GM08714 (cell line): ENCODE data around the gene MUCL3.
"Not testable (repeated sequence)": the region's sequence is repeated elsewhere in the genome, so short reads cannot be mapped to it uniquely, and the experiment has no call there.

ENCODE experiments used
- H3K4me3 ChIP-seq: fragments of 200-500 bp; sonication (Bioruptor generic); 2 replicates; pipeline ENCODE4 v1.5.1; 2014; ENCODE audit warnings: mild to moderate bottlenecking, low read length, inconsistent platforms
- ZNF274 ChIP-seq: IDR thresholded peaks from 2 replicates; pipeline ENCODE4 v1.6.1; 2012; ENCODE audit warnings: mild to moderate bottlenecking, low read depth, low read length

Gene MUCL3

GRCh38 chr6:30940361-30940986 lies at the start of gene MUCL3:
TSS of gene MUCL3 (plus strand) at chr6:30940973. CDS start at chr6:30941000, 27 bp downstream.
- no peak within 1 kb of the TSS for H3K4me3 ChIP-seq
- no peak for TF ChIP-seq ZNF274

- TF ChIP-seq ZNF274 = no peak
- H3K4me3 ChIP-seq = no peak overlapping the region
These were observed 49.4 kb upstream of the MUCL3 start for GRCh38 chr6:30891450-30891723.

- H3K4me3 ChIP-seq = no peak overlapping the region
- no peak for TF ChIP-seq ZNF274
These were observed 48.8 kb upstream of the MUCL3 start for GRCh38 chr6:30891816-30892538.

- no peak overlapping the region for H3K4me3 ChIP-seq
- TF ChIP-seq ZNF274 = no peak
These were observed 47.7 kb upstream of the MUCL3 start for GRCh38 chr6:30893001-30893591.

- TF ChIP-seq ZNF274 = no peak
- H3K4me3 ChIP-seq = no peak overlapping the region
These were observed 47.1 kb upstream of the MUCL3 start for GRCh38 chr6:30893666-30894065.

- no peak overlapping the region for H3K4me3 ChIP-seq
- no peak for TF ChIP-seq ZNF274
These were observed 46.4 kb upstream of the MUCL3 start for GRCh38 chr6:30894381-30894780.

GRCh38 chr6:30894935-30895334 lies 45.8 kb upstream of the MUCL3 start:
- no peak for TF ChIP-seq ZNF274
- no peak overlapping the region for H3K4me3 ChIP-seq

GRCh38 chr6:30895343-30895742 lies 45.4 kb upstream of the MUCL3 start:
- TF ChIP-seq ZNF274 = no peak
- H3K4me3 ChIP-seq = no peak overlapping the region

GRCh38 chr6:30896541-30896940 lies 44.2 kb upstream of the MUCL3 start:
- H3K4me3 ChIP-seq = no peak overlapping the region
- no peak for TF ChIP-seq ZNF274

- no peak overlapping the region for H3K4me3 ChIP-seq
- no peak for TF ChIP-seq ZNF274
These were observed 42.9 kb upstream of the MUCL3 start for GRCh38 chr6:30897882-30898281.

- no peak overlapping the region for H3K4me3 ChIP-seq
- no peak for TF ChIP-seq ZNF274
These were observed 41.9 kb upstream of the MUCL3 start for GRCh38 chr6:30898750-30899360.

GRCh38 chr6:30900863-30901417 lies 39.8 kb upstream of the MUCL3 start:
- no peak for TF ChIP-seq ZNF274
- no peak overlapping the region for H3K4me3 ChIP-seq

GRCh38 chr6:30901436-30901835 lies 39.3 kb upstream of the MUCL3 start:
- no peak for TF ChIP-seq ZNF274
- no peak overlapping the region for H3K4me3 ChIP-seq

- H3K4me3 ChIP-seq = not testable (repeated sequence)
These were observed 38.6 kb upstream of the MUCL3 start for GRCh38 chr6:30902196-30902595.

- no peak for TF ChIP-seq ZNF274
- no peak overlapping the region for H3K4me3 ChIP-seq
These were observed 38.1 kb upstream of the MUCL3 start for GRCh38 chr6:30902709-30903108.
